OCI-LY3 (cell line): ENCODE results near the gene AKAP11.
"Not testable (repeated sequence)": the region's sequence is repeated elsewhere in the genome, so short reads cannot be mapped to it uniquely, and the experiment has no call there.

Experiments
- H2AFZ ChIP-seq: fragments of 200-600, 300-600 bp; shearing (Covaris generic); 2 replicates; pipeline ENCODE4 v1.6.0; 2014; ENCODE audit warnings: antibody characterized with exemption, low read depth, low read length
- H3K27ac ChIP-seq: fragments of 200-600, 300-600 bp; sonication (generic); 2 replicates; pipeline ENCODE4 v1.5.1; 2014; ENCODE audit warnings: mild to moderate bottlenecking, low read length, moderate library complexity, mixed read lengths
- H3K27me3 ChIP-seq: fragments of 200-600, 300-600 bp; sonication (generic); 2 replicates; pipeline ENCODE4 v1.6.1; 2014; ENCODE audit warnings: low read depth, low read length, mixed read lengths
- H3K36me3 ChIP-seq: fragments of 200-600, 300-600 bp; sonication (generic); replicated peaks from 2 replicates; pipeline ENCODE3; 2014; ENCODE audit warnings: low read depth, low read length, mixed read lengths
- H3K4me1 ChIP-seq: fragments of 300-600, 200-600 bp; sonication (generic); 2 replicates; pipeline ENCODE4 v1.6.1; 2014; ENCODE audit warnings: low read length, mixed read lengths
- H3K4me2 ChIP-seq: fragments of 200-600, 300-600 bp; sonication (generic); 2 replicates; pipeline ENCODE4 v1.6.1; 2014; ENCODE audit warnings: low read length, mixed read lengths
- H3K4me3 ChIP-seq: fragments of 300-600, 200-600 bp; sonication (generic); 2 replicates; pipeline ENCODE4 v1.5.1; 2014; ENCODE audit warnings: antibody characterized with exemption, mild to moderate bottlenecking, low read length, moderate library complexity
- H3K79me2 ChIP-seq: fragments of 300-600, 200-600 bp; shearing (Covaris generic); 2 replicates; pipeline ENCODE4 v1.6.1; 2014; ENCODE audit warnings: mild to moderate bottlenecking, low read length, mixed read lengths
- H3K9ac ChIP-seq: fragments of 300-600, 200-600 bp; shearing (Covaris generic); 2 replicates; pipeline ENCODE4 v1.6.0; 2014; ENCODE audit warnings: mild to moderate bottlenecking, low read length, moderate library complexity
- H3K9me3 ChIP-seq: fragments of 200-600, 300-600 bp; shearing (Covaris generic); 2 replicates; pipeline ENCODE4 v1.6.1; 2014; ENCODE audit warnings: low read length, mixed read lengths; ENCODE audit not compliant: insufficient read depth
- H4K20me1 ChIP-seq: fragments of 200-600, 300-600 bp; sonication (generic); 2 replicates; pipeline ENCODE4 v1.6.1; 2016; ENCODE audit warnings: low read length, mixed read lengths; ENCODE audit not compliant: insufficient read depth
- EZH2phosphoT487 ChIP-seq: fragments of 200-600 bp; shearing (Covaris generic); IDR thresholded peaks from 2 replicates; pipeline ENCODE4 v1.6.1; 2018; ENCODE audit warnings: antibody characterized with exemption, mixed run types, low read depth
- TF ChIP-seq, protein P1 (sequence below): fragments of 200-600, 300-600 bp; sonication (generic); IDR thresholded peaks from 2 replicates; pipeline ENCODE4 v1.5.1; 2014; ENCODE audit warnings: antibody characterized with exemption, low read length, low read depth

Gene AKAP11, protein sequence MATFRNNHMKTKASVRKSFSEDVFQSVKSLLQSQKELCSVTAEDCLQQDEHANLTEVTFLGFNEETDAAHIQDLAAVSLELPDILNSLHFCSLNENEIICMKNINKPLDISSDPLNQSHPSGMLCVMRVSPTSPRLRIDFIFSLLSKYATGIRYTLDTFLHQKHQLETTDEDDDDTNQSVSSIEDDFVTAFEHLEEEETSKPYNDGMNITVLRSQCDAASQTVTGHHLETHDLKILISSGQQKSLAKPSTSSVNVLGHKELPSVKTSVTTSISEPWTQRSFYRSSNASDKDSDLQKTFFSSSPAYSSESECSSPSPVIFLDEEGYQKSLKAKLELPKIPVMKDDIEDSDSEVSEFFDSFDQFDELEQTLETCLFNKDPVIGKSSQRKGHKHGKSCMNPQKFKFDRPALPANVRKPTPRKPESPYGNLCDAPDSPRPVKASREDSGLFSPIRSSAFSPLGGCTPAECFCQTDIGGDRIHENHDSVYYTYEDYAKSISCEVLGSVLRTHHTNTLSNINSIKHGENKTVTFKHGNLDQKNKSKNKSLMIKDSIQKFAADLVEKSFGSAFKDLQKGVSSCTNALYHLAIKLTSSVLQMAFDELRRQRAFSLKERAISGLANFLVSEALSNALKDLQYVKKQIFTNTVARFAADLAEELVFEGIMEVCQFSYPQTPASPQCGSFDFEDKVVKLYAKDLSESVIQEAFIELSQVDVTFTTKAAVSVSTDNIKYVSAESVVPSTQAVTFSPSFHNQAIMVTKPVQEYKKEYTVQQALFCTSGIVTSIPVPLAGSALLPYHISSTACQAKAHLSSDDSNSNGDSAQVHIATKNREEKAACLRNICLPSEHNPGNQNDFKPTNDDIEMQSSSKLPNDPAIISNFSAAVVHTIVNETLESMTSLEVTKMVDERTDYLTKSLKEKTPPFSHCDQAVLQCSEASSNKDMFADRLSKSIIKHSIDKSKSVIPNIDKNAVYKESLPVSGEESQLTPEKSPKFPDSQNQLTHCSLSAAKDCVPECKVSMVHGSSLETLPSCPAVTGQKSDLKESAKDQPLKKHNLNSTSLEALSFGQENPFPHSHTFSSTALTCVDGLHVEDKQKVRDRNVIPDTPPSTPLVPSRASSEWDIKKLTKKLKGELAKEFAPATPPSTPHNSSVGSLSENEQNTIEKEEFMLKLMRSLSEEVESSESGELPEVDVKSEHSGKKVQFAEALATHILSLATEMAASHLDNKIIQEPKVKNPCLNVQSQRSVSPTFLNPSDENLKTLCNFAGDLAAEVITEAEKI (N-terminal part only)

DNA sequence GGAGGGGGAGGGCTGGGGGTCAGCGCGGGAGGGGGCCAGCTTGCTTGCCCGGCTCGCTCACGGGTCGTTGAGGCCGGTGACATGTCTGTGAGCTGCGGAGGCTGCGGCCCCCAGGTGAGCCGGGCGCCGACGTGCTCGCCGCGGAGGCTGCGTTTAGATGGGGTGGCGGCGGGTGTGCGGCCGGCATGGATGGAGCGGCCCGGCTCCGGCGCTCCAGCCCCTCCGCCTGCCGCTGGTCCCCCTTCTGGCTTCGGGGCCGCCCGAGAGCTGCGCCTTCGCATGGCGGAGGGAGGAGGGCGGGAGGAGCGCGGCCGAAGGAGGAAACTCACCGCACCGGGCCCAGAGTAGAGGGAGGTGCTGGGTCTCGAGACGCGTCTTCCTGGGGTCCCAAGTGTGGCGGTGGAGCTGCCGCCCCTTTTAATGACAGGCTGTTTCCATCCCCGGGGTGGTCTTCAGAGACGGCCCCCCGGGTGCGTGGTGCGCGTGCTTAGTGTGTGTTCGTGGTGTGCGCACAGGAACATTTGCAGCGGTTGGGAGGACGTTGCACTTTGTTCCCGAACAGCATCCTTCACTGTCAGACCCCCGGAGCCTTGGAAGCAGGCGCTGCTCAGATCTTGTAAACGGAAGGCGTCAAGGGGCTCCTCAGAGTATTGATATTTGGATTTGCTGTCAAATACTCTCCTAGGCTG lies at the start of gene AKAP11:
AKAP11 (plus strand) TSS at position 38 of the 689 bp plus-strand sequence. CDS start 14,197 bp downstream, outside the sequence.
- H3K9me3 ChIP-seq: peaks cover 5% of the 10 kb centered on the region; the same call in 1 of the 2 replicates
- peak within 1 kb of the TSS; percentile 85 for H3K9ac ChIP-seq
- no peaks in the 10 kb centered on the region for H3K27me3 ChIP-seq
- peaks cover 39% of the 10 kb centered on the region for H3K4me1 ChIP-seq
- H3K4me2 ChIP-seq: peak within 1 kb of the TSS; percentile 84
- no peaks in the 10 kb centered on the region for H4K20me1 ChIP-seq
- peak within 1 kb of the TSS; percentile 82 for H3K4me3 ChIP-seq
- peaks cover 57% of the 10 kb centered on the region for H3K79me2 ChIP-seq
- no peak for TF ChIP-seq EZH2phosphoT487
- TF ChIP-seq, protein P1, sequence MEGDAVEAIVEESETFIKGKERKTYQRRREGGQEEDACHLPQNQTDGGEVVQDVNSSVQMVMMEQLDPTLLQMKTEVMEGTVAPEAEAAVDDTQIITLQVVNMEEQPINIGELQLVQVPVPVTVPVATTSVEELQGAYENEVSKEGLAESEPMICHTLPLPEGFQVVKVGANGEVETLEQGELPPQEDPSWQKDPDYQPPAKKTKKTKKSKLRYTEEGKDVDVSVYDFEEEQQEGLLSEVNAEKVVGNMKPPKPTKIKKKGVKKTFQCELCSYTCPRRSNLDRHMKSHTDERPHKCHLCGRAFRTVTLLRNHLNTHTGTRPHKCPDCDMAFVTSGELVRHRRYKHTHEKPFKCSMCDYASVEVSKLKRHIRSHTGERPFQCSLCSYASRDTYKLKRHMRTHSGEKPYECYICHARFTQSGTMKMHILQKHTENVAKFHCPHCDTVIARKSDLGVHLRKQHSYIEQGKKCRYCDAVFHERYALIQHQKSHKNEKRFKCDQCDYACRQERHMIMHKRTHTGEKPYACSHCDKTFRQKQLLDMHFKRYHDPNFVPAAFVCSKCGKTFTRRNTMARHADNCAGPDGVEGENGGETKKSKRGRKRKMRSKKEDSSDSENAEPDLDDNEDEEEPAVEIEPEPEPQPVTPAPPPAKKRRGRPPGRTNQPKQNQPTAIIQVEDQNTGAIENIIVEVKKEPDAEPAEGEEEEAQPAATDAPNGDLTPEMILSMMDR: no peak
- peak within 1 kb of the TSS; percentile 76 for H3K27ac ChIP-seq
- H2AFZ ChIP-seq: peak within 1 kb of the TSS; percentile 75
- peaks cover 7% of the 10 kb centered on the region for H3K36me3 ChIP-seq

DNA sequence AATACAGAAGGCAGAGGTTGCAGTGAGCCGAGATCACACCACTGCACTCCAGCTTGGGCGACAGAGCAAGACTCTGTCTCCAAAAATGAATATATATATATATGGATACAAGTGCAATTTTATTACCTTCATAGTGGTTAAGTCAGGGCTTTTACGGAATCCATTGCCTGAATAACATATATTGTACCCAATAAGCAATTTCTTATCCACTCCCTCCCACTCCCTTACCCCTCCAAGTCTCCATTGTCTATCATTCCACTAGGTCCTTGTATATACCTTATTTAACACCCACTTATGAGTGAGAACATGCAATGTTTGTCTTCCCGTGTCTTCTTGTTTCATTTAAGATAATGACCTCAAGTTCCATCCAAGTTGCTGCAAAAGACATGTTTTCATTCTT lies 48.3 kb upstream of the AKAP11 start:
- Histone ChIP-seq H3K79me2 (no peaks in the 10 kb centered on the region), H3K27me3 (no peaks in the 10 kb centered on the region), H3K4me2 (no peak overlapping the region), H3K36me3 (peaks cover 12% of the 10 kb centered on the region), H3K4me3 (no peak overlapping the region), H4K20me1 (no peaks in the 10 kb centered on the region; the same call in 1 of the 2 replicates), H2AFZ (no peak overlapping the region), H3K9ac (no peak overlapping the region), H3K4me1 (no peaks in the 10 kb centered on the region; the same call in 1 of the 2 replicates), H3K27ac (no peak overlapping the region), H3K9me3 (no peaks in the 10 kb centered on the region)
- TF ChIP-seq, protein P1: no peak
- TF ChIP-seq EZH2phosphoT487: no peak

DNA sequence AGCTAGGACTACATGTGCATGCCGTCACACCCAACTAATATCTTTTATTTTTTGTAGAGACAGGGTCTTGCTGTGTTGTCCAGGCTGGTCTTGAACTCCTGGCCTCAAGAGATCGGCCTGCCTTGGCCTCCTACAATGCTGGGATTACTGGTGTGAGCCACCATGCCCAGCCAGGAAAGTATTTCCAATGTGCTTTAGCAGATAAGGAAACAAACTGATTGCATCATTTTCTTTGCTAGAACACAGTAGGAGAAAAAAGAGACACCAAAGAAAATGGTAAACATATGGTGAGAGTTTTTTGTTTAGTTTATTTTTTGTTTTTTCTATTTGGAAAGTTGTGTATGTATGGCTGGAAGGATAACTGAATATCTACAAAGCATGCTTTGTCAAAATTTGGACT lies 46.9 kb upstream of the AKAP11 start:
- H3K9ac ChIP-seq: no peak overlapping the region
- H3K4me2 ChIP-seq: no peak overlapping the region
- no peak overlapping the region for H3K4me3 ChIP-seq
- no peaks in the 10 kb centered on the region for H3K79me2 ChIP-seq
- TF ChIP-seq EZH2phosphoT487: no peak
- TF ChIP-seq, protein P1: no peak
- H3K27me3 ChIP-seq: no peaks in the 10 kb centered on the region
- no peaks in the 10 kb centered on the region; the same call in 1 of the 2 replicates for H4K20me1 ChIP-seq
- H3K9me3 ChIP-seq: no peaks in the 10 kb centered on the region
- H3K27ac ChIP-seq: no peak overlapping the region
- H3K36me3 ChIP-seq: peaks cover 12% of the 10 kb centered on the region
- H3K4me1 ChIP-seq: no peaks in the 10 kb centered on the region; the same call in 1 of the 2 replicates
- no peak overlapping the region for H2AFZ ChIP-seq

DNA sequence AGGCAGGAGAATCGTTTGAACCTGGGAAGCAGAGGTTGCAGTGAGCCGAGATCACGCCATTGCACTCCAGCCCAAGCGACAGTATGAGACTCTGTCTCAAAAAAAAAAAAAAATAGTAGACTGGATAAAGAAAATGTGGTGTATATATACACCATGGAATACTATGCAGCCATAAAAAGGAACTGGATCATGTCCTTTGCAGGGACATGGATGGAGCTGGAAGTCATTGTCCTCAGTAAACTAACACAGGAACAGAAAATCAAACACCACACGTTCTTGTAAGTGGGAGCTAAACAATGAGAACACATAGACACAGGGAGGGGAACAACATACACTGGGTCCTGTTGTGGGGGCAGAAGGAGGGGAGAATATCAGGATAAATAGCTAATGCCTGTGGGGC lies 45.2 kb upstream of the AKAP11 start:
- not testable (repeated sequence) for H3K4me2 ChIP-seq, H3K27me3 ChIP-seq, H3K9ac ChIP-seq, H3K36me3 ChIP-seq, H3K4me1 ChIP-seq, H3K4me3 ChIP-seq, H4K20me1 ChIP-seq, H3K79me2 ChIP-seq, H3K9me3 ChIP-seq, H2AFZ ChIP-seq, H3K27ac ChIP-seq
